Left ventricle myocardium inferior (tissue), 1 donor: ENCODE measurements around the gene GABRA4. TPM values are rescaled to one million over a fixed set of nuclear protein-coding genes. Genes with fewer than 3 reads are reported as not detected.

Experiments
- DNase-seq: peaks from one replicate; pipeline ENCODE4 v3.0.0-alpha.2; 2020
- H3K27ac ChIP-seq: fragments of 200-600 bp; replicated peaks from 2 replicates; pipeline ENCODE4 v1.8.0; 2021
- H3K27me3 ChIP-seq: fragments of 200-600 bp; 2 replicates; pipeline ENCODE4 v1.8.0; 2021; ENCODE audit warnings: low read depth
- H3K36me3 ChIP-seq: fragments of 200-600 bp; 2 replicates; pipeline ENCODE4 v1.8.0; 2021
- H3K4me1 ChIP-seq: fragments of 200-600 bp; 2 replicates; pipeline ENCODE4 v1.8.0; 2021
- H3K4me3 ChIP-seq: fragments of 200-600 bp; 2 replicates; pipeline ENCODE4 v1.8.0; 2021; ENCODE audit warnings: mild to moderate bottlenecking, moderate library complexity
- H3K9me3 ChIP-seq: fragments of 200-600 bp; replicated peaks from 2 replicates; pipeline ENCODE4 v1.8.0; 2021
- CTCF ChIP-seq: fragments of 200-600 bp; IDR thresholded peaks from 2 replicates; pipeline ENCODE4 v1.8.0; 2021; ENCODE audit warnings: antibody characterized with exemption, mild to moderate bottlenecking, borderline replicate concordance
- intact Hi-C: fragments of 100-400 bp; cut with micrococcal nuclease; formaldehyde crosslinking; loops from one replicate; pipeline ENCODE4 v1.11.0; 2022
- total RNA-seq: library from RNA; stranded (reverse); fragmentation: NEBNext Ultra II Directional; extraction: Animal tissue kit (Norgen Biotek cat#: 25700); gene quantifications from one replicate; pipeline ENCODE4 v1.2.1, GENCODE V29; 2021
- donor health status: DM: no; HTN: yes; CAD: no; lungs with severe emphysema.

Gene GABRA4
- total RNA-seq, 1 donor from 2014 or later, result 33.7 TPM

GRCh38 chr4:47031011-47031678 is 37.8 kb upstream of the GABRA4 start, which contains the start of gene GABRB1:
GABRB1 (plus strand) TSS chr4:47031567.
- TF ChIP-seq CTCF, result no peak
- Histone ChIP-seq H3K27ac (peak within 1 kb of the TSS; percentile 65), H3K27me3 (peaks cover 35% of the 10 kb centered on the region), H3K9me3 (no peaks in the 10 kb centered on the region), H3K4me3 (peak within 1 kb of the TSS; percentile 68), H3K36me3 (no peaks in the 10 kb centered on the region), H3K4me1 (peaks cover 17% of the 10 kb centered on the region)
- DNase-seq, result peak; percentile 48
- intact Hi-C loops, result no loop called here

GRCh38 chr4:47017494-47017893 is 24.1 kb upstream of the GABRA4 start:
- Histone ChIP-seq H3K27ac (no peak overlapping the region), H3K27me3 (no peaks in the 10 kb centered on the region), H3K9me3 (no peaks in the 10 kb centered on the region), H3K36me3 (no peaks in the 10 kb centered on the region), H3K4me3 (no peak overlapping the region), H3K4me1 (no peaks in the 10 kb centered on the region)
- intact Hi-C loops, result no loop called here
- no peak for DNase-seq
- no peak for TF ChIP-seq CTCF

DNA sequence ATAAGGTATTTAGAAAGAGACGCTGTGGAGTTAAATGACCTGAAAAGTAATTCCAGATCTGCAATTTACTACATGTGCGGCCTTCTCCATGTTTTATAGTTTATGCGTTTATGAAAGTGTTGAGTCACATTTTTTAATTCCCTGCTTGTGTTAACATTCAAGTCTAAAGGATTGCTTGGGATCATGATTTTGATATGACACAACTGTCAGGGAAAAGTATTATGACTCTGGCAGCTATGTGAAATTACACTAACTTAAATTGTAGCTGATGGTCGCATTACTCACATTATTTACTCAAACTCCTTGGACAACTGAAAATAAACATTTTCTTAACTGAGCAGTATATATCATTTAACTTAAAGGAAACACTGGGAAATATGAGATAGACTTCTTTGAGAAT is 23.7 kb upstream of the GABRA4 start:
- Histone ChIP-seq H3K27me3 (no peaks in the 10 kb centered on the region), H3K27ac (no peak overlapping the region), H3K4me3 (no peak overlapping the region), H3K4me1 (no peaks in the 10 kb centered on the region), H3K36me3 (no peaks in the 10 kb centered on the region), H3K9me3 (no peaks in the 10 kb centered on the region)
- intact Hi-C loops, result no loop called here
- TF ChIP-seq CTCF, result no peak
- DNase-seq, result no peak

- peaks cover 12% of the 10 kb centered on the region for H3K4me1 ChIP-seq
- H3K4me3 ChIP-seq, result no peak overlapping the region
- no peaks in the 10 kb centered on the region for H3K27me3 ChIP-seq
- no peak overlapping the region for H3K27ac ChIP-seq
- H3K36me3 ChIP-seq, result no peaks in the 10 kb centered on the region
- TF ChIP-seq CTCF, result no peak
- DNase-seq, result no peak
- H3K9me3 ChIP-seq, result peaks cover 6% of the 10 kb centered on the region
- intact Hi-C loops, result no loop called here
These were observed 20.0 kb upstream of the GABRA4 start for GRCh38 chr4:47013373-47013772.

DNA sequence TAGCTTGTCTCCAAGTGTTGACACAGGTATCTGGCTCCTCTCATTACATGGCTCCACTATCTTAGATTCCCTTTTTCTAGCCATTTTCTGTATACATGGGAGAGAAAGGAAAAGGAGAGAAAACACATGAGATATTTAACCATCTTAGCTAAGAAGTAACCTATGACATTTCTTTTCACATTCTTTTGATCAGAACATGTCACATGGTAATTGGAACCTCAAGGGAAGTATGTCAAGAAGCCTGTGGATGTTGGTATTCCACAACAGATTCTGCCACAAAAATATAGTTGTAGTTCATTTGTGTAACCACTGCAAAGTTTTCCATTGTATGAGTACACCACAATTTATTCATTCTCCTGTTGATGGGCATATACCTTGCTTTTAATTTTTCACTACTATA is 19.3 kb upstream of the GABRA4 start:
- DNase-seq, result no peak
- Histone ChIP-seq H3K4me1 (peaks cover 12% of the 10 kb centered on the region), H3K9me3 (peaks cover 6% of the 10 kb centered on the region), H3K27ac (no peak overlapping the region), H3K36me3 (no peaks in the 10 kb centered on the region), H3K4me3 (no peak overlapping the region), H3K27me3 (no peaks in the 10 kb centered on the region)
- intact Hi-C loops, result no loop called here
- TF ChIP-seq CTCF, result no peak
